ENCODE measurements around the gene GPR179.

GPR179 gene

DNA sequence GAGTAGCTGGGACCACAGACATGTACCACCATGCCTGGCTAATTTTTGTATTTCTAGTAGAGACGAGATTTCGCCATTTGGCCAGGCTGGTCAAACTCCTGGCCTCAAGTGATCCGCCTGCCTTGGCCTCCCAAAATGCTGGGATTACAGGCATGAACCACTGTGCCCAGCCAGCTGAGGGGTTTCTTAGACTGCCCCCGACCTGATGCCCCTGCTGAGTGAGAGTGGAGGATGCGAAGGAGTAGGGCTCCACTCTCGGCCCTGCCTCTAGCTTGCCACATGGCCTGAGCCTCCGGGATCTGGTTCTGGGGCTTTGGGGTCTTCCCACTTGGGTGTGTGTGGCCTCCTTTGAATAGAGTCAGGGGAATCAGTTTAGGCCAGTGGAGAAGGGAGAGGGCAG, 11.0 kb downstream of the GPR179 start:
- no peak overlapping the region for H2AFZ ChIP-seq (ENCODE audit: low read length)
- TF ChIP-seq EZH2phosphoT487 (IDR thresholded peaks at IDR 0.05; ENCODE audit: borderline replicate concordance): no peak
- TF ChIP-seq, protein P1, sequence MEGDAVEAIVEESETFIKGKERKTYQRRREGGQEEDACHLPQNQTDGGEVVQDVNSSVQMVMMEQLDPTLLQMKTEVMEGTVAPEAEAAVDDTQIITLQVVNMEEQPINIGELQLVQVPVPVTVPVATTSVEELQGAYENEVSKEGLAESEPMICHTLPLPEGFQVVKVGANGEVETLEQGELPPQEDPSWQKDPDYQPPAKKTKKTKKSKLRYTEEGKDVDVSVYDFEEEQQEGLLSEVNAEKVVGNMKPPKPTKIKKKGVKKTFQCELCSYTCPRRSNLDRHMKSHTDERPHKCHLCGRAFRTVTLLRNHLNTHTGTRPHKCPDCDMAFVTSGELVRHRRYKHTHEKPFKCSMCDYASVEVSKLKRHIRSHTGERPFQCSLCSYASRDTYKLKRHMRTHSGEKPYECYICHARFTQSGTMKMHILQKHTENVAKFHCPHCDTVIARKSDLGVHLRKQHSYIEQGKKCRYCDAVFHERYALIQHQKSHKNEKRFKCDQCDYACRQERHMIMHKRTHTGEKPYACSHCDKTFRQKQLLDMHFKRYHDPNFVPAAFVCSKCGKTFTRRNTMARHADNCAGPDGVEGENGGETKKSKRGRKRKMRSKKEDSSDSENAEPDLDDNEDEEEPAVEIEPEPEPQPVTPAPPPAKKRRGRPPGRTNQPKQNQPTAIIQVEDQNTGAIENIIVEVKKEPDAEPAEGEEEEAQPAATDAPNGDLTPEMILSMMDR (conservative IDR thresholded peaks at IDR 0.05; ENCODE audit: low read length): no peak
- no peaks in the 10 kb centered on the region for H3K9me2 ChIP-seq (replicated peaks; ENCODE audit: low read depth, low read length)
- H3K27me3 ChIP-seq (ENCODE audit: insufficient read depth, low read length, poor library complexity, severe bottlenecking): no peaks in the 10 kb centered on the region
- no peaks in the 10 kb centered on the region for H3K79me2 ChIP-seq (ENCODE audit: insufficient read depth, low read length)
- no peaks in the 10 kb centered on the region for H3K9me3 ChIP-seq (ENCODE audit: insufficient read depth, low read depth, low read length)
- no peaks in the 10 kb centered on the region for H3F3A ChIP-seq (ENCODE audit: low read depth)
- no peaks in the 10 kb centered on the region for H3K36me3 ChIP-seq (ENCODE audit: insufficient read depth, low read length)
- H3K4me2 ChIP-seq (ENCODE audit: low read depth, low read length, poor library complexity, severe bottlenecking): no peak overlapping the region
- no peaks in the 10 kb centered on the region for H3K4me1 ChIP-seq (ENCODE audit: insufficient read depth, low read length, poor library complexity, severe bottlenecking)
- no peak overlapping the region for H3K4me3 ChIP-seq (ENCODE audit: low read length, poor library complexity, severe bottlenecking)
- no peaks in the 10 kb centered on the region for H4K20me1 ChIP-seq (ENCODE audit: insufficient read depth, low read length, poor library complexity, severe bottlenecking)
- H3K9ac ChIP-seq (ENCODE audit: low read depth, low read length, poor library complexity, severe bottlenecking): no peak overlapping the region

DNA sequence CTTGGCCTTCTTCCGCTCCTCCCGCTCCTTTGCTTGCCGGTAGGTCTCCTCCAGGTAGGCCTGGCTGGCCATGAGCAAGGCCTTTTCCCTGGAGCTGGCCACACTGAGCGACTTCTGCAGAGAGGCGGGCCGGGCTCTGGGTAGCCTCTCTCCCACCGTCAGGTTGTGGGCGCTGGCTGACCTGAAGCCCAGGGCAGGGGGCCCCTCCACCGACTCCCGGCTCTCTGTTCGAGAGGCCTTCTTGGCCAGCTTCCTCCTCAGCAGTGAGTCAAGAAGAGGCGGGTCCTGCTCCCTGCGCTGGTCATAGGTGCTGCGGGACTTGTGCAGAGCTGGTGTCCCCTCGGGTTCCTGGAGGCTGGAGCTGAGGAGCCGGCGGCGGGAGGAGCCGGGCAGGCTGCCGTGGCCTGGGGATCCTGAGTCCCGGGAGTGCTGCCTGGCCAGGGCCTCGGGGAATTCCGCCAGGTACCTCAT, 12.8 kb downstream of the GPR179 start:
- H3K9me3 ChIP-seq (ENCODE audit: insufficient read depth, low read depth, low read length): no peaks in the 10 kb centered on the region
- H3K4me2 ChIP-seq (ENCODE audit: low read depth, low read length, poor library complexity, severe bottlenecking): no peak overlapping the region
- H3K4me1 ChIP-seq (ENCODE audit: insufficient read depth, low read length, poor library complexity, severe bottlenecking): peaks cover 5% of the 10 kb centered on the region
- TF ChIP-seq EZH2phosphoT487 (IDR thresholded peaks at IDR 0.05; ENCODE audit: borderline replicate concordance): no peak
- TF ChIP-seq, protein P1 (conservative IDR thresholded peaks at IDR 0.05; ENCODE audit: low read length): no peak
- H3K36me3 ChIP-seq (ENCODE audit: insufficient read depth, low read length): no peaks in the 10 kb centered on the region
- no peak overlapping the region for H3K9ac ChIP-seq (ENCODE audit: low read depth, low read length, poor library complexity, severe bottlenecking)
- H3K79me2 ChIP-seq (ENCODE audit: insufficient read depth, low read length): no peaks in the 10 kb centered on the region
- H3K4me3 ChIP-seq (ENCODE audit: low read length, poor library complexity, severe bottlenecking): no peak overlapping the region
- H3F3A ChIP-seq (ENCODE audit: low read depth): no peaks in the 10 kb centered on the region
- no peaks in the 10 kb centered on the region for H4K20me1 ChIP-seq (ENCODE audit: insufficient read depth, low read length, poor library complexity, severe bottlenecking)
- no peak overlapping the region for H2AFZ ChIP-seq (ENCODE audit: low read length)
- no peaks in the 10 kb centered on the region for H3K27me3 ChIP-seq (ENCODE audit: insufficient read depth, low read length, poor library complexity, severe bottlenecking)
- no peaks in the 10 kb centered on the region for H3K9me2 ChIP-seq (replicated peaks; ENCODE audit: low read depth, low read length)

DNA sequence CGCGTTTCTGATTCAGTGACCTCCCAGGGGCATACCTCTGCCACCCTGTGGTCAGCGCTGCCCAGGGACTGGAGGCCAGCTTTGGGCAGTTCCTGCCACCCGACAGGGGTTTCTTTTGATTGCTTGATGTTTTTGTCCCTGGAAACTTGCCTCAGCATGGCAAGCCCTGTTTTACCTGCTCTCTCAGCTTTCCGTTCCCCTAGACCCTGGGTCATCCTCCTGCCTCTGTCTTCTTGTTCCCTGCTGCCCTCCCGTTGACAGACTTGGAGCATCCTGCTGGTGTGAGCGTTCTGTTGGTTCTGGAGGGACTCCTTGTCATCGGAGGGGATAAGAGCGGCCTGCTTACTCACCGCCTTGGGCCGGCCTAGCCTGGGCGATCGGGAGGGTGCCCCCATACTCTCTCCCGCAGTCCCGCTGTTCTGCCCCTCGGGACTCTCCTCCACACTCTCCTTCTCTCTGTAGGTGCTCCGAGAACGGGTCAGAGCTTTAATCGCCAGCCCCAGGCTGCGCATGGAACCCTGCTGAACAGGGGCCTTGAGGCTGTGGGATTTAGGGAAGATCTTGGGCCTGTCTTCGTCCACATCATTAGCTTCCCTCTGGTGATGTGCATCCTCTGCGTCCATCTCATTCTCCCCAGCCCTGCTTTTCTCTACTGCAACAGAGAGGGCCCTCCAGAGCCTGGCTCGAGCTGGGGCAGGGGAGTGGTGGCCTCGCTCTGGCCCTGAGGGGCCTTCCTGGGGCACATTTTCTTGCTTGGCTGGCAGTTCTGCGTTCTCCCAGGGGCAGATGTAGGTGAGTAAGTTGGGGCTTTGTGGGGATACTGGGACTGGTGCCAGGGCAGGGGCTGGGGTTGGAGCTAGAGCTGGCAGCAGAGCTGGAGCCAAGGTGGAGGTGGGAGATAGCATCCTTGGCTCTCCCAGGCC, 13.7 kb downstream of the GPR179 start:
- H3K79me2 ChIP-seq (ENCODE audit: insufficient read depth, low read length): no peaks in the 10 kb centered on the region
- no peaks in the 10 kb centered on the region for H3F3A ChIP-seq (ENCODE audit: low read depth)
- no peak overlapping the region for H2AFZ ChIP-seq (ENCODE audit: low read length)
- H4K20me1 ChIP-seq (ENCODE audit: insufficient read depth, low read length, poor library complexity, severe bottlenecking): no peaks in the 10 kb centered on the region
- peaks cover 13% of the 10 kb centered on the region for H3K4me1 ChIP-seq (ENCODE audit: insufficient read depth, low read length, poor library complexity, severe bottlenecking)
- H3K9me3 ChIP-seq (ENCODE audit: insufficient read depth, low read depth, low read length): no peaks in the 10 kb centered on the region
- H3K9me2 ChIP-seq (replicated peaks; ENCODE audit: low read depth, low read length): no peaks in the 10 kb centered on the region
- H3K9ac ChIP-seq (ENCODE audit: low read depth, low read length, poor library complexity, severe bottlenecking): no peak overlapping the region
- TF ChIP-seq, protein P1 (conservative IDR thresholded peaks at IDR 0.05; ENCODE audit: low read length): no peak
- no peak for TF ChIP-seq EZH2phosphoT487 (IDR thresholded peaks at IDR 0.05; ENCODE audit: borderline replicate concordance)
- no peaks in the 10 kb centered on the region for H3K27me3 ChIP-seq (ENCODE audit: insufficient read depth, low read length, poor library complexity, severe bottlenecking)
- no peak overlapping the region for H3K4me2 ChIP-seq (ENCODE audit: low read depth, low read length, poor library complexity, severe bottlenecking)
- no peak overlapping the region for H3K4me3 ChIP-seq (ENCODE audit: low read length, poor library complexity, severe bottlenecking)
- no peaks in the 10 kb centered on the region for H3K36me3 ChIP-seq (ENCODE audit: insufficient read depth, low read length)
